Fibroblast of pulmonary artery (primary cell): Measurements from ENCODE around the gene MAGI1.

ENCODE experiments used
- DNase-seq: peaks from one replicate; pipeline ENCODE4 v3.0.0-alpha.2; 2010; ENCODE audit warnings: low read depth
- H3K4me3 ChIP-seq: replicated peaks from 2 replicates; pipeline ENCODE4 v1.5.1; 2011; ENCODE audit warnings: low read depth, mild to moderate bottlenecking, control low read depth, low read length, moderate library complexity
- TF ChIP-seq, protein P1 (sequence below): IDR thresholded peaks from 2 replicates; pipeline ENCODE4 v1.5.1; 2011; ENCODE audit warnings: mild to moderate bottlenecking, control low read depth, low read length, inconsistent platforms; ENCODE audit errors: missing control alignments

MAGI1 gene

DNA sequence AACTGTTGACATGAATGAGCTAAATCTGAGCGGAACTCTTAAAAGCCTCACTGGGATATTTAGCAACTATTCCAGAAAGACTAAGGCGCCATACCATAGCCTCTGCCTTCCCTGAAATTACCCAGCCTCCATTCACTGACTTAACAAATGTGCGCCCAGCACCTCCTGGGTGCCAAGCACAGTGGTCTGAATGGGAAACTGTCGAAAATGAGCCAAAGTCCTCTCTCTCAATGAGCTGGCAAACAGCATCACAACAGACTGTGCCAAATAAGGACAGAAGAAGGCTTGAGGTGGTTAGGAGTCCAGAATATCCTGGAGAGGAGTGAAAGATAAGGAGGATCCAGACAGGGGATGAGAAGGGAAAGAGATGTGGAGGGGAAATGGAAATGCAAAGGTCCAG is 332.4 kb downstream of the MAGI1 start:
- TF ChIP-seq, protein P1, sequence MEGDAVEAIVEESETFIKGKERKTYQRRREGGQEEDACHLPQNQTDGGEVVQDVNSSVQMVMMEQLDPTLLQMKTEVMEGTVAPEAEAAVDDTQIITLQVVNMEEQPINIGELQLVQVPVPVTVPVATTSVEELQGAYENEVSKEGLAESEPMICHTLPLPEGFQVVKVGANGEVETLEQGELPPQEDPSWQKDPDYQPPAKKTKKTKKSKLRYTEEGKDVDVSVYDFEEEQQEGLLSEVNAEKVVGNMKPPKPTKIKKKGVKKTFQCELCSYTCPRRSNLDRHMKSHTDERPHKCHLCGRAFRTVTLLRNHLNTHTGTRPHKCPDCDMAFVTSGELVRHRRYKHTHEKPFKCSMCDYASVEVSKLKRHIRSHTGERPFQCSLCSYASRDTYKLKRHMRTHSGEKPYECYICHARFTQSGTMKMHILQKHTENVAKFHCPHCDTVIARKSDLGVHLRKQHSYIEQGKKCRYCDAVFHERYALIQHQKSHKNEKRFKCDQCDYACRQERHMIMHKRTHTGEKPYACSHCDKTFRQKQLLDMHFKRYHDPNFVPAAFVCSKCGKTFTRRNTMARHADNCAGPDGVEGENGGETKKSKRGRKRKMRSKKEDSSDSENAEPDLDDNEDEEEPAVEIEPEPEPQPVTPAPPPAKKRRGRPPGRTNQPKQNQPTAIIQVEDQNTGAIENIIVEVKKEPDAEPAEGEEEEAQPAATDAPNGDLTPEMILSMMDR = no peak
- DNase-seq = no peak
- H3K4me3 ChIP-seq = no peak overlapping the region

- DNase-seq = no peak
- no peak overlapping the region for H3K4me3 ChIP-seq
- TF ChIP-seq, protein P1 = no peak
Measured at GRCh38 chr3:65703820-65704219, 334.9 kb downstream of the MAGI1 start.

- TF ChIP-seq, protein P1 = no peak
- DNase-seq = no peak
- no peak overlapping the region for H3K4me3 ChIP-seq
Measured at GRCh38 chr3:65703026-65703425, 335.7 kb downstream of the MAGI1 start.

DNA sequence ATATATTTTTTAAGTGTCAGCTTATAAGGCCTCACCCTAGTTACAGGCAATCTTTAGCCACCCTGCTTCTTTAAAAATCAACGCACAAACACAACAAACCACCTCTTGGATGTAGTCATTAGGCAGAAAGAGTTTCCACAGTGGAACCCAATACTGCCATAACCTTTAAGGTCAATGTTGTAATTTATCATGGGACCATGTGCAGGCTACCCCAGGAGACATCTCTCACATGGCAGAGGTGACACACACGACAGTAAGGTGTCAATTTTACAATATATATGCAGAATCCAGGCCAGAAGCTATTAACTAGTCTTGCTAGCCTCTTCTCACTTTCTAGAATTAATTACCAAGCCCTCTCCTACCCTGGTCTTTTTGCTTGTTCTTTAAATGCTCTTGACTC is 336.5 kb downstream of the MAGI1 start:
- TF ChIP-seq, protein P1 = no peak
- no peak for DNase-seq
- H3K4me3 ChIP-seq = no peak overlapping the region

DNA sequence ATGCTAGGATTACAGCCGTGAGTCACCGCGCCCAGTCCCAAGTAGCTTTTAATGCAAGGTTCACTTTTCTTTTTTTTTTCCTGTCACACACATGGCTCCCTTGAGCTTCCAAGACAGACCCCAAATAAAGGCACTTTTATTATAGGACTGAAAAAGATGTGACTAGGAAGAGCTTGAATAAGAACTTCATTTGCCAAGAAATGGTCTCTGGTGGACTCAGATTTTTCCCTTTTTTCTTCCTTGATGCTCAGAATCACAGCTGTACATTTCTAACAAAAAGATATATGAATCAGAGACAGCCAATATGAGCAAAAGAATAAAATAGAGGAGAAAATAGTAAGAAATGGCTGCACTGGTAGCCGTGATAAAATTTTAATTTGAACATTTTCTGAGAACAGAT is 337.2 kb downstream of the MAGI1 start:
- TF ChIP-seq, protein P1 = no peak
- DNase-seq = no peak
- H3K4me3 ChIP-seq = no peak overlapping the region

- no peak overlapping the region for H3K4me3 ChIP-seq
- no peak for DNase-seq
- TF ChIP-seq, protein P1 = no peak
Measured at GRCh38 chr3:65689436-65689835, 349.3 kb downstream of the MAGI1 start.

DNA sequence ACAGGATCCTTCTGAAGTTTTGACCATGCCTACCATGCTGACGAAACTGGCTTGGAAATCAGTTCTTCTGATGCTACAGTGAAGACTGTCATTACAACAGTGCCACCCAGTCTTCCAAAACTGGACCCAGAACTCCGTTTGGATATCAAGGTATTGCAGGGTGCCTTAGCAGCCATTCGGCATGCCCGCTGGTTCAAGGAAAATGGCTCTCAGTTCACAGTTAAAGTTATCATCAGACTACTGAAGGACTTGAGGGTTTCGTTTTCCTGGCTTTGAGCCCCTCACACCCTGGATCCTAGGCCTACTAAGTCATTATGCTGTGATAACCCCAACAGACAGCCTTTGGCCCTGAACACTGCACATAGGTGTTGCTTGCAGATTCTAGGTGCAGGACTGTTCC is 351.0 kb downstream of the MAGI1 start:
- TF ChIP-seq, protein P1 = no peak
- no peak overlapping the region for H3K4me3 ChIP-seq
- no peak for DNase-seq
